ENCODE data around the gene KIAA0753.

Gene KIAA0753

GRCh38 chr17:6578491-6578890 is 62.0 kb downstream of the KIAA0753 start:
- H3K4me1 ChIP-seq (ENCODE audit: low read length): no peaks in the 10 kb centered on the region
- no peak overlapping the region for H3K4me3 ChIP-seq (ENCODE audit: low read length)
- H3K4me2 ChIP-seq (ENCODE audit: low read depth, low read length): no peak overlapping the region
- DNase-seq: no peak
- TF ChIP-seq EZH2 (optimal IDR thresholded peaks at IDR 0.05; ENCODE audit: low read depth, low read length) (no peak), CTCF (IDR thresholded peaks at IDR 0.05; ENCODE audit: low read length) (no peak), EZH2phosphoT487 (IDR thresholded peaks at IDR 0.05; ENCODE audit: low read length) (no peak)
- no peak overlapping the region for H2AFZ ChIP-seq (ENCODE audit: low read length)
- H3K36me3 ChIP-seq (replicated peaks; ENCODE audit: insufficient read depth, low read length): no peaks in the 10 kb centered on the region
- no peaks in the 10 kb centered on the region for H3K79me2 ChIP-seq (ENCODE audit: low read length)
- no peaks in the 10 kb centered on the region for H3K9me3 ChIP-seq (replicated peaks; ENCODE audit: insufficient read depth, low read length)
- H3K9me2 ChIP-seq (replicated peaks; ENCODE audit: insufficient read depth, low read length): no peaks in the 10 kb centered on the region
- no peaks in the 10 kb centered on the region for H3K27me3 ChIP-seq (replicated peaks; ENCODE audit: insufficient read depth, low read length)
- no peak overlapping the region for H3K27ac ChIP-seq (ENCODE audit: low read length)
- no peaks in the 10 kb centered on the region for H4K20me1 ChIP-seq (ENCODE audit: insufficient read depth, low read length)
- H3K9ac ChIP-seq (ENCODE audit: low read length): no peak overlapping the region
- H3F3A ChIP-seq (ENCODE audit: insufficient read depth, low read length): no peaks in the 10 kb centered on the region

- H3F3A ChIP-seq (ENCODE audit: insufficient read depth, low read length): no peaks in the 10 kb centered on the region
- no peak overlapping the region for H3K9ac ChIP-seq (ENCODE audit: low read length)
- no peaks in the 10 kb centered on the region for H3K9me3 ChIP-seq (replicated peaks; ENCODE audit: insufficient read depth, low read length)
- H3K79me2 ChIP-seq (ENCODE audit: low read length): no peaks in the 10 kb centered on the region
- H3K4me3 ChIP-seq (ENCODE audit: low read length): no peak overlapping the region
- no peaks in the 10 kb centered on the region for H3K36me3 ChIP-seq (replicated peaks; ENCODE audit: insufficient read depth, low read length)
- H3K4me1 ChIP-seq (ENCODE audit: low read length): no peaks in the 10 kb centered on the region
- no peaks in the 10 kb centered on the region for H3K27me3 ChIP-seq (replicated peaks; ENCODE audit: insufficient read depth, low read length)
- H3K27ac ChIP-seq (ENCODE audit: low read length): no peak overlapping the region
- H3K9me2 ChIP-seq (replicated peaks; ENCODE audit: insufficient read depth, low read length): no peaks in the 10 kb centered on the region
- no peak for DNase-seq
- no peak overlapping the region for H2AFZ ChIP-seq (ENCODE audit: low read length)
- H4K20me1 ChIP-seq (ENCODE audit: insufficient read depth, low read length): no peaks in the 10 kb centered on the region
- no peak overlapping the region for H3K4me2 ChIP-seq (ENCODE audit: low read depth, low read length)
- no peak for TF ChIP-seq EZH2phosphoT487 (IDR thresholded peaks at IDR 0.05; ENCODE audit: low read length)
Measured at GRCh38 chr17:6577686-6578263, 62.7 kb downstream of the KIAA0753 start.

GRCh38 chr17:6576038-6576785 is 64.3 kb downstream of the KIAA0753 start:
- H3K36me3 ChIP-seq (replicated peaks; ENCODE audit: insufficient read depth, low read length): no peaks in the 10 kb centered on the region
- H3K9me3 ChIP-seq (replicated peaks; ENCODE audit: insufficient read depth, low read length): no peaks in the 10 kb centered on the region
- DNase-seq: no peak
- no peaks in the 10 kb centered on the region for H3K9me2 ChIP-seq (replicated peaks; ENCODE audit: insufficient read depth, low read length)
- no peak overlapping the region for H3K27ac ChIP-seq (ENCODE audit: low read length)
- H3K4me2 ChIP-seq (ENCODE audit: low read depth, low read length): no peak overlapping the region
- H3K79me2 ChIP-seq (ENCODE audit: low read length): no peaks in the 10 kb centered on the region
- TF ChIP-seq EZH2 (optimal IDR thresholded peaks at IDR 0.05; ENCODE audit: low read depth, low read length) (no peak), CTCF (IDR thresholded peaks at IDR 0.05; ENCODE audit: low read length) (no peak), EZH2phosphoT487 (IDR thresholded peaks at IDR 0.05; ENCODE audit: low read length) (no peak)
- no peaks in the 10 kb centered on the region for H3K4me1 ChIP-seq (ENCODE audit: low read length)
- no peaks in the 10 kb centered on the region for H3F3A ChIP-seq (ENCODE audit: insufficient read depth, low read length)
- H4K20me1 ChIP-seq (ENCODE audit: insufficient read depth, low read length): no peaks in the 10 kb centered on the region
- no peak overlapping the region for H3K4me3 ChIP-seq (ENCODE audit: low read length)
- H3K9ac ChIP-seq (ENCODE audit: low read length): no peak overlapping the region
- H2AFZ ChIP-seq (ENCODE audit: low read length): no peak overlapping the region
- no peaks in the 10 kb centered on the region for H3K27me3 ChIP-seq (replicated peaks; ENCODE audit: insufficient read depth, low read length)

GRCh38 chr17:6575596-6575988 is 64.9 kb downstream of the KIAA0753 start:
- Histone ChIP-seq H3K9ac (ENCODE audit: low read length) (no peak overlapping the region), H3K27me3 (replicated peaks; ENCODE audit: insufficient read depth, low read length) (no peaks in the 10 kb centered on the region), H2AFZ (ENCODE audit: low read length) (no peak overlapping the region), H3K4me3 (ENCODE audit: low read length) (no peak overlapping the region), H3K79me2 (ENCODE audit: low read length) (no peaks in the 10 kb centered on the region), H3F3A (ENCODE audit: insufficient read depth, low read length) (no peaks in the 10 kb centered on the region), H3K36me3 (replicated peaks; ENCODE audit: insufficient read depth, low read length) (no peaks in the 10 kb centered on the region), H3K27ac (ENCODE audit: low read length) (no peak overlapping the region), H3K4me2 (ENCODE audit: low read depth, low read length) (no peak overlapping the region), H3K9me3 (replicated peaks; ENCODE audit: insufficient read depth, low read length) (no peaks in the 10 kb centered on the region), H3K9me2 (replicated peaks; ENCODE audit: insufficient read depth, low read length) (no peaks in the 10 kb centered on the region), H3K4me1 (ENCODE audit: low read length) (no peaks in the 10 kb centered on the region), H4K20me1 (ENCODE audit: insufficient read depth, low read length) (no peaks in the 10 kb centered on the region)
- DNase-seq: no peak
- TF ChIP-seq CTCF (IDR thresholded peaks at IDR 0.05; ENCODE audit: low read length): no peak
- TF ChIP-seq EZH2phosphoT487 (IDR thresholded peaks at IDR 0.05; ENCODE audit: low read length): no peak
- TF ChIP-seq EZH2 (optimal IDR thresholded peaks at IDR 0.05; ENCODE audit: low read depth, low read length): no peak

Measured in MM.1S (cell line).